ENCODE measurements around the gene FAT1.

FAT1 gene

DNA sequence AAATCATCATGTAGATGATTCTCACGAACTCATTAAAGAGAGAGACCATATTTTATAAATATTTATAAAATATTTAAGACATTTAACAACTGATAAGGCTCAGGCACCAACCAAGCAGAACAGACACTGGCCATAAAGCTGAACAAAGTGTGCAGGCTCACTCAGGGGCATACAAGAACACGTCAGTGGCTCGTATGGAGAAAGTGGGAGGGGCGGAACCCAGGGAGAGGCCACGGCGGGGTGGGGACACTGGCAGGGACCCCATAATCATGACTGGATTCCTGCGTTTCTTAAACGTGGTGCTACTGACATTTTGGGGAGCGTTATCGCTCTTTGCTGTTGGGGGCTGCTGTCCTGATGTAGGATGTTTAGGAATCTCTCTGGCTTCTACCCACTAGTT lies 31.3 kb upstream of the FAT1 start:
- no peak for DNase-seq

DNA sequence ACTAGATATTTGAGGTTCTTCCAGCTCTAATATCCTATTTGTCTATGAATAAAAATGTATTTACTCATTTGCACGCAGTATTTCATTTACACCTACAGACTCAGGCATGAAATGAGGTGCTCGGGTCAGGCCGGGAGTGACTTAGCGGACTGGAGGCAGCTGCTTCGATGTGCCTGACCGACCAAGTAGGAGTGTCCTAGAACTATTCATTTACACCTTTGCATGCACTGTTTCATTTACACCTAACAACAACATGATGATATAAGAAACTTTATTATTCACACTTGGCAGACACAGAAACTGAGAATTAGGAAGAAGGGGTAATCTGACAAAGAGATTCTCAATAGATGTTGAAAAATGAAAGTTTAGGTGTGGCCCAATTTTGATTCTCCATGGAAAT lies 28.7 kb upstream of the FAT1 start:
- no peak for DNase-seq

DNA sequence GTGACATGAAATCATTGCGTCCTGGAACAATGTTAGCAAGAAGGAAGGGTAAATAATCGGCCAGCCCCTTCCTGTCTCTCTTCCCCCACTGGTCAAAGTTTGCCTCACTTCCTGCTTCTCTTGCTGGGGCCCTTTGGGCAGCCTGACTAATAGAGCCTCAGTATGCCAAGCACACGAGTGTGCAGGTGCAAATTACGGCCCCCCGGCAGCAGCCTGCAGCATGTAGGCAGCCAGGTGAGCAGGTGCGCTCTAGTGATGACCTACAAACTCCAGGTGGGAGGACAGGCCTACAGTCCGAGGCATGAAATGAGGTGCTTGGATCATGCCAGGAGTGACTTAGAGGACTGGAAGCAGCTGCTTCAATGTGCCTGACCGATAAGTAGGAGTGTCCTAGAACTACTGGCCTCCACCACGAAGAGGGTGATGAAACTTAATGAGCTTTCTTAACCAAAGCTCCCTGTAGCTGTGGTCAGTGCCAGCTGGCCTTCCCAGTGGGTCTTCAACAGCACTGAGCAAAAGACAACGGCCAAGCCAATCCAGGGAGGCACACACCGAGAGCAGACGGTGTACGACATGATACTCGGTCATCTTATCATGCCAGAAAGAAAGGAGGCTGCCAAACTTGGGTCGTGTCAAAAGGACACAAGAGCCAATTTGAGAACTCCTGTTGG lies 26.1 kb upstream of the FAT1 start:
- no peak for DNase-seq

DNA sequence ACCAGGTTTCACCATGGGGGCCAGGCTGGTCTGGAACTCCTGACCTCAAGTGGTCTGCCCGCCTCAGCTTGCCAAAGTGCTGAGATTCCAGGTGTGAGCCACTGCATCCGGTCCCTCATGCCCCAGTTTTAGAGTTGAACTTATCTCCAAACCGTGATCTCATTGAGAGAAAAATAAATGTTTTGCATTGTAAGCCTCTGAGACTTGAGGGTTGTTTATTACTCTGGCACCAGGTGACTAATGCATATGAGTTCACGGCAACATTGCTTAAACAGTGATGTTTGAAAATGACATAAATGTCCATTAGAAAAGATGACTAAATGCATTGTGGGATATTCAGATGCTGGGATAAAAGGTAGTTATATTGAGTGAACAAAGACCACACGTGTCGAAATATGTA lies 22.9 kb upstream of the FAT1 start:
- no peak for DNase-seq

DNA sequence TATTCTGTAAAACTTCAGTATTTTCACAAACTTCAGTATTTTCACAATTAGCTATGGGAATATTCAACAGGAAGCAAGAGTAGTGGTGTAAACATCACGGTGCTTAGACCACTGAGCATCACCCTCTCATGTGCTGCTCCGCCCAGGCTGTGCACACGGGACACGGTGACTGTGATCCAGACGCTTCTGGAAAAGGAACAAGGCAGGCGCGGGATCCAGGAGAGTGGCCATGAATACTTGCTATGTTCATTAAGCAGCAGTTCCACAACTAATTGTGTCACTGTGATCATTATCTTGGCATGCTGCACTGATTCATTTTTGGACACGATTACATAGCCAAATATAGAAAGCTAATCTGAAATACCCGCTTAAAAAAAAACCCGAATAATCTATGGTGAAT lies 19.6 kb upstream of the FAT1 start:
- no peak for DNase-seq

DNA sequence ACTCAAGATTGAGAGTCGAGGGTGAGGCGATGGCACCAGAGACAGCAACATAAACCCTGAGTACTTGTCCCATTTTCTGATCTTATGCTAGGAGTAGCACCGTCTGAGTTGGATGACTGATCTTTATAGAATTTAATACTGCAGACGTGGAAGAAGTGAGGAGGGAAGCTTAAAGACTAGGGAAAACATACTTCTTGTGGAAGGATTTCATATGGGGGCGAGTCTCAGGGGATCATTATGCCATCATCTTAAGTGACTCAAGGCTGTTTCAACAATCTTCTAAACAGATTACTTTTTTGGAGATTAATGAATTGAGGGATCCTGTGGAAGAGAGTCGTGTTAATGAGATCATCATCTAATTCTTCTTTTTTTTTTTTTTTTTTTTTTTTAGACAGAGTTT lies 17.2 kb upstream of the FAT1 start:
- no peak for DNase-seq

DNA sequence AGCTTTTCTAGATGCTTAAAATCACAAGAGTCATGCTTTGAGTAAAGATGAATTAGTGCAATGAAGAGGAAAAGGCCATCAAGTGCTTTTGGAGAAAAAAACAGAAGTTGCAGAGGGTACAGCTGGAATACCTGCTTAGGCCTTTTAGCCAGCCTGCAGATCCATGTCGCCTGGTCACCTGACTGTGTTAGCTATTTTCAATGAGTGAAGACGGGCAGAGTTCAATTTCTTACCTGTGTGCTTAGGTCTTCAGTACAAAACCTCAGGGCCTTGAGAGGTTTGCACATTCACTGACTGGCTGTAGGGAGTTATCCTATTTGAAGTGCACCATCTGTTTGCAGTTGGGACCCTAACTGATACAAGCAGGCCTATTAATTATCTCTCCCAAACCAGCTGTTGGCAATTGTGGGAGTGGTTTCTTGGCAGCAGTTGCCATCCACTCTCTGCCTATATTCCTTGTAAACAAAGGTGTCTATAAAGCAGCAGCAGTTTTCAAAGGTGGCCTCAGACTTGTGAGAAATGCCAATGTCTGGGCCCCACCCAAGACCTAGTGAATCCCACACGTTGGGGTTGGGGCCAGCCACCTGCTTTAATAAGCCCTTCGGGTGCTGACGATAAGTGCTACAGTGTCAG lies 16.3 kb upstream of the FAT1 start:
- no peak for DNase-seq

DNA sequence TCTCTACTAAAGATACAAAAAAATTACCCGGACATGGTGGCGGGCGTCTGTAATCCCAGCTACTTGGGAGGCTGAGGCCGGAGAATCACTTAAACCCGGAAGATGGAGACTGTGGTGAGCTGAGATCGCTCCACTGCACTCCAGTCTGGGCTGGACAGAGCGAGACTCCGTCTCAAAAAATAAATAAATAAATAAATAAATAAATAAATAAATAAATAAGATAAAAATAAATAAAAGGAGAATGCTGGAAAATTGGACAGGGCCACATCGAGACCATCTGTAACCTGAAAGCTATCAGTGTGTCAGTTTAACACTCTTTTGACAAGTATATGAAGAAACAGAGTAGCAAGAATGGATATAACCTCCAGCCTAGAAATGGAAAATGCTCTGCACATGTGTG lies 15.7 kb upstream of the FAT1 start:
- no peak for DNase-seq

DNA sequence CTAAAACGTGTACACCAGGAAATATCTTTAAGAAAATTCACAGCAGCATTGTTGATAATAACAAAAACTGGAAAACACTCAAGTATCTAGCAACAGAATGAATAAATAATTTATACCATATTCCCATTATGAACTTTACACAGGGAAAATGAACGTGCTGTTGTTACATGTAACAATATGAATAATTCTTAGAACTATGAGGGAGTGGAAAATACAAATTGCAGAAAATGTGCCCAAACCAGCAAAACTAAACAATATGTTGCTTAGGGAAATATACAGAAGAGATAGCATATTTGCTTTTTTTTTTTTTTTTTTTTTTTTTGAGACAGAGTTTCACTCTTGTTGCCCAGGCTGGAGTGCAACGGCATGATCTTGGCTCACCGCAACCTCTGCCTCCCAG lies 14.8 kb upstream of the FAT1 start:
- DNase-seq: no peak

DNA sequence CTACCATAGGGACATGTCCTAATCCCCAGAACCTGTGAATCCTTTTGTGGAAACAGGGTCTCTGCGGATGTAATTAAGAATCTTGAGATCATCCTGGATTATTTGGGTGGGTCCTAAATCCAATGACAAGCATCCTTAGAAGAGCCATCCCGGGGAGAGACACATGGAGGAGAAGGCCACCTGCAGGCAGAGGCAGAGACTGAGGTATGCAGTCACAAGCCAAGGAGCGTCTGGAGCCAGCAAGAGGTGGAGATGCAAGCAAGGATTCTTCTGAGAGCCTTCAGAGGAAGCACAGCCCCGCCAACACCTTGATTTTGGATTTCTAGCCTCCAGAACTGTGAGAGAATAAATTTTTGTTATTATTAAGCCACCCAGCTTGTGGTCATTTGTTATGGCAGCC lies 13.8 kb upstream of the FAT1 start:
- no peak for DNase-seq

DNA sequence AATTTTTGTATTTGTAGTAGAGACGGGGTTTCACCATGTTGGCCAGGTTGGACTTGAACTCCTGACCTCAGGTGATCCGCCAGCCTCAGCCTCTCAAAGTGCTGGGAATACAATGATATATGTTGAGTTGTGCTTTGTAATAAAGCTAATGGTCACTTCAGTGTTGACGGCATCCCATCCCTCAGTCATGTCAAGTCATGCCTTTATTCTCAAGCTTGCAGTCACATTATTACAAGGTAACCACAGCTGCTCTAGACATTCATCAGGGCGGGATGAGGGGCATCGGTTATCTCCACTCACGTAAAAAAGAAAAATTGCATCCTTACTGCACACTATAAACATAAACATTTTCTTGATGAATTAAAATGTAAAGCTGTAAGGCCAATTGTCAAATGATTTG lies 12.8 kb upstream of the FAT1 start:
- no peak for DNase-seq

DNA sequence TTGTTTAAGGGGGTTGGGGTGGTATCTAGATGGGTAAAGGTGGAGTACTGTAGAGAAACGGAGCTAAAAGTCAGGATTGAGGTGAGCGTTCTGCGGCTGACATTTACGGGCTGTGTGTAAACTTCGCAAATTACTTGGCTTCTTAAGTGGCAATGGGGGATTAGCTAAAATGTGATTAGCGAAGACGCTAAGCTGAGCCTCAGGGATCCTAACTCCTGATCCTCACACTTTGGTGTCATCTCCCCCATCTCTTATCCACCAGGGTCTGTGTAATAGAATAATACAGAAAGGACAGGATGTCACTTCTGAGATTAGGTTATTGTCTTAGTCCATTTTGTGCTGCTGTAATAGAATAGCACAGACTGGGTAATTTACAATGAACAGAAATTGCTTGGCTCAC lies 10.6 kb upstream of the FAT1 start:
- no peak for DNase-seq

DNA sequence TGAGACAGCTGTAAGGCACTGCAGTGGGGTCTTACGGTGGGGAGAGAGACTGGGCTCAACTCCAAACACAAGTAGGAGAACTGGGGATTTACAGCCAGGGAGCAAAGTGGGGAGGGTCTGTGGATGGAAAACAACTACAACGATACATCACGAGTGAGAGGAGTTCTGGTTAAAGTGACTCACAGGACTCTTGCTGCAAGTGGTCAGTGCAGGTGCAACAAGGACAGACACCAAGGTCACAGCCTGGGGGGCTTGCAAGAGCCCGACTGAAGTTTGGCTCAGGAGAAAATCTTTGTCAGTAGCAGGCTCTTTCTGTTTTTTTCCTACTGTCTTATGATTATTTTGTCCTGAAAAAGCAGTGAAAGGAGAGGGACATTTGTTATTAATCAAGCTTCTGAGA lies 10.1 kb upstream of the FAT1 start:
- no peak for DNase-seq

DNA sequence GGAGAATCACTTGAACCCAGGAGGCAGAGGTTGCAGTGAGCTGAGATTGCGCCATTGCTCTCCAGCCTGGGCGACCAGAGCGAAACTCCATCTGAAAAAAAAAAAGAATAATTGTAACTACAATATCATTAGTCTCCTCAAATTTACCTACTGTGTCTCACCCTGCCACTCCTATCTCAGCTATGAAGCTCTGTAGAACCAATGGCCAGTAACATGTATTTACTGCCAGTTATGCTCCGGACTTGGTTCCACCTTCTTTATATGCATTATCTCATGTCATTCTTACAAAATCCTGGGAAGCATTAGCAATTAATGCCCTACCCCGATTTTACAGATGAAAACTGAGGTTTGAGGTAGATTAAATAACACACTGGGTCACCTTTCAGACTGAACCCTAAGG lies 7.0 kb upstream of the FAT1 start:
- no peak for DNase-seq

DNA sequence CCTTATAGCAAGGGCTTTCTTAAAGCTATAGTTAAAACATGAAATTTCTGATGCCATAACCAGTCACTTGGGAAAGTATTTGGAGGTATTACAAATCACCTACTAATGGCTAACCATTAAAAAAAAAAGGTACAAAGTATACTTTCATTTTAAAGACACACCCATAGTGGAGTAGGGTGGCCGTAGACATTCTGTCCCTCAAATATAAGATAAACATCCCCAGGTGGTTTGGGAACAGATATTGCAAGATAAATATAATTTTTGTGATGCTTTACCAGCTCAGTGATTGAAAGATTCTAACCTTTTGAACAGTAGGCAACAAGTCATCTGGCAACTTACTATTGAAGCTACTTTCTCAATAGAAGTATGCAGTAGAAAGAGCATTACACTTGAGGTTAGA lies 6.2 kb upstream of the FAT1 start:
- DNase-seq: no peak

DNA sequence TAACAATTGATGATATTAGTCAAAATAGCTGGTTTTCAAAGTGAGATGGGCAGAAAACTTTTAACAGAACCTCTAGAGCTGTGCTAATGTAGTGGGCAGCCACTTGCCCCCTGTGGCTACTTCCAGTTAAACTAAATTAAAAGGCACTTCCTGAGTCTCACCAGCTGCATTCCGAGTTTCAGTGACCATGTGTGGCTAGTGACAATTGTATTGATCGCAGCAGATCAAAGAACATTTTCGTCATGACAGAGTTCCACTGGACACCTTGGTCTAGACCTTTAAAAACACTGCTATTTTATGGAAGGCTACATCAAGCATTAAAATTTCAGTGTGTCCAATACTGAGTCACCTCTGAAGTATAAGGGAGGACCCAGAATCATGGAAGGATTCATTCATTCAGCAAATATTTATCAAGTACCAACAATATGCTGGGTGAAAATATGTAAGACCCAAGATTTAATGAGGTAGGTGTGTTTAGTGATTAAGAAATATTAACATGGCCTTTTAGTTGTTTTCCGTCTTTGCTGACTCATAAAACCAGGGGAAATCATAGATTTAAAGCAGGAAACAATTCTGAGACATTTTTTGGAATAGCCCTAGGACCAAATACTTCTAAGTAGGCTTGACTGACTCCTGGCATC lies 5.1 kb upstream of the FAT1 start:
- DNase-seq: no peak

DNA sequence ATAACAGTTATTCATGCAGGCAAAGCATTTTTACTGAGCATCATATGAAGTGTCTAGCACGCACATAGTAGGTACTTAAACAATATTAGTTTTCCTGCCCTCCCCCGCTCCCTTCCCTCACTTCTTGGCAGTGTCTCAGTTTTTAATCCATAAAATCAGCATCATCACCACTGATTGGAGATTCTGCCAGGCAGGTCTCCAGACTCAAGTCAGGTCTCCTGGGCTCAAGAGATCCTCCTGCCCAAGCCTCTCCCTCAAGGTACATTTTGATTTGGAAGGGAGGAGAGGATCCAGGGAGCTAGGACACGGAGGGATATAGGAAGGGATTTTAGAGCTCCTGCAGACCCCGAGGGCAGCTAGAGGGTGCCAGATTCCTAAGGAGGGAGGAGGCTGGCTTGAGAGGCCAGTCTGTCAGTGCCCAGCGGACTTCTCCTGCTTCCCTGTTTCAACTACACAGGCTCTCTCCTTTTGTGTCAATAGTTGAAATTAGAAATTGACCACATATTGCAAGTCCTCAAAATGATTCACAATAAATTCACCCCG lies 4.4 kb upstream of the FAT1 start:
- DNase-seq: no peak

DNA sequence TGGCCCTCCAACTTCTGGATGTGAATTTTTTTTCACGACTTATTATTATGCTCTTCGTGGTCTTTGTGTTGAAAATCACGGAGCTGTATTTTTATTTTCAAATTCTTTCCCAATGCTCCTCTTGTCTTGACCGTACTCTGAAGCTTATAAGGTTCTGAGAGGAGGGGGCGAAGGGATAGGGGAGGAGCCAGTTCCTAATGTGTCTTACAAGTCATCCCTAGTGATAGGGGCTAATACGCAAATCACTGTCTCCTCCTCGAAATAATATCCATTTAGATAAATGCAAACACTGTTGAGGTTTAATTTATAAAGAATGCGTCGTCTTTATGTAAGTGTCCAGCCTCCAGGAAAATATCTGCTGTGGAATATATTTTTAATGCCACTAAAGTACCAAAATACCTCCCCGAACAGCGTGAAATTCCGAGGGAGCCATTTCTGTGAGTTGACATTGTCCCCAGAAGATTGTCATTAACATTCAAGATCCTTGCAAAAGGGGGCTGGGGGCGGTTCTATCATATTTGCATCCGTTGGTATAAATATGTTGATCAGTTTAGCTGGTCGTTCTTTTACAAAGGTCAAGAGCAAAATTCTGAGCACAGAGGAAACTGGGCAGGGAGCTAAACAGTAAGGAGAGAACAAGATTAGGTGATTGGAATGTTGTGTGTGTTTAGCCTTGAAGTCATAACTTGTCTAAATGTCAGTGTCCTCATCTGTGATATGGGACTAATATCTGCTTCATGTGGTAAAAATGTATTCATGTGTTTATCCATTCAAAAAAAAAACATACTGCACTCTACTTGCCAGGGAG lies 3.7 kb upstream of the FAT1 start:
- no peak for DNase-seq

DNA sequence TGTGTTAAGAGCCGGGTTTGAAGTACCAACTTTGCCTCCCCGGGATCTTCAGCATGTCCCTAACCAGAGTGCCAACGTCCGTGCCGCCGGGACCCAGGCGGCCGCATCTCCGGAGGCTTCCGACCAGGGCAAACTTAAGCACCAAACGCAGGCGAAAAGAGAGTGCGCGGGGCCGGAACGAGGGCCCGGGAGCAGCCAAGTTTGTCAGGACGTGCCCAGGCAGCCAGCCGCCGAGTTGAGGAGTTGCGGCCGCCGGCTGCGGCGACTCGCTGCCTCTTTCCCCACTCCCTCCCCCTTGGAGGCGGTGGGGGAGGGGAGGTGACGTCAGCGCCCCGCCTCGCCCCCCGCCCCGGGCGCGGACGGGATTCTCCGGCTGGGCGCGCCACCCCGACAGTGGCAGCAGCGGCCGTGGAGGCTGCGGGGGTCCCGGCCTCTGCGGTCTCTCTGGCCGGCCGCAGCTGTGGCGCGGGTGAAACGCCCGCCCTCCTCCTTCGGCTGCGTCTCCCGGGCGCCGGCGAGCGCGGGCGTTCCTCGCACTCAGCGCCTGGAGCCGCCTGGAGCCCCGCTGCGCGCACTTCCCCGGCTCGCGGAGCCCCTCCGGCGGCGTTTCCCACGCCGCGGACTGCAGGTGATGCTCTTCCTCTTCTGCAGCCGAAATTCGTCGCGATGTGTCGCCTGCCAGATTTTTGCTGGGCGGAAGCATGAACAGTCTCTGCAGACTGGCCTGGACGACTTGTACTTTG lies 2.9 kb upstream of the FAT1 start:
- no peak for DNase-seq

DNA sequence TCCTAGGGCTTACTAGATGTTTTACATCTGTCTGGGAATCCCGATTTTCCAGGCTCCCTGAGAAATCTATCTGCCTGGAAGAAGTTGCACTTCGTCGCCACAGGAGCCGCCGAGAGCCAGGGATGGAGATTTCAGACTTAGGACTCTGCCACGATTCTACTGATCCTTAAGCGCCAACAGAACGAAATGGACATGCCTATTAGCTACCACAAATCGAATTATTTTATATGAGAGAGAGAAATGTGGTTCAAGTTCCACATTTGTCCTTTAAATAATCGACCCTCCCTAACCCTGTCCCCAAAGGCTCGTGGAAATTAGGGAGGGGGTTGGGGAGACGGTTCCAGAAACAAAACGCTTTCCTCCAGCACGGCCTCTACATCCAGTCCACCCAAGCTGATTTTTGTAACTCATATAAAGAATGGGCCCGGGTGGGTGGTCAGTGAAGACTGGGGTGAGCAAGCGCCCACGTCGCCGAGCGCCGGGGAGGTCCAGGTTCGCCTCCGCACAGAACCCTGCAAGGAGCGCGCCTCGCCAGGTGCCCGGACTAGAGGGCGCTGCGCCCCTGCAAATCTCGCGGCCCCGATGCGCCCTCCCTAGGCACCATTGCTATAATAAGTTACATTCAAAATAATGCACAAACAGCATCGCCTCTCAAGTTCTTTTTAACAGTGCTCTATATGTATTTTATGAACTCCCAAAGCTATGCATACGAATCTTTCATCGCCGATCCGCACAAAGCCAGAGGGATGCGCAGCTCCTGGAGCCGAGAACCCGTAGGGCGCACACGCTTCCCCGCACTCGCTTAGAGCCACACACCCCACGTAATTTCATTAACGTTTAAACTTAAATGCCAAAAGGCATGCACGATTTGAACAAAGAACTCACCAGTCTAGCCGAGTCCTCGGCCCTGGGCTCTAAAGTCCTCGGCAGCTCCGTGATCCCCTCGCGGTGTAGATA lies 2.1 kb upstream of the FAT1 start:
- no peak for DNase-seq

DNA sequence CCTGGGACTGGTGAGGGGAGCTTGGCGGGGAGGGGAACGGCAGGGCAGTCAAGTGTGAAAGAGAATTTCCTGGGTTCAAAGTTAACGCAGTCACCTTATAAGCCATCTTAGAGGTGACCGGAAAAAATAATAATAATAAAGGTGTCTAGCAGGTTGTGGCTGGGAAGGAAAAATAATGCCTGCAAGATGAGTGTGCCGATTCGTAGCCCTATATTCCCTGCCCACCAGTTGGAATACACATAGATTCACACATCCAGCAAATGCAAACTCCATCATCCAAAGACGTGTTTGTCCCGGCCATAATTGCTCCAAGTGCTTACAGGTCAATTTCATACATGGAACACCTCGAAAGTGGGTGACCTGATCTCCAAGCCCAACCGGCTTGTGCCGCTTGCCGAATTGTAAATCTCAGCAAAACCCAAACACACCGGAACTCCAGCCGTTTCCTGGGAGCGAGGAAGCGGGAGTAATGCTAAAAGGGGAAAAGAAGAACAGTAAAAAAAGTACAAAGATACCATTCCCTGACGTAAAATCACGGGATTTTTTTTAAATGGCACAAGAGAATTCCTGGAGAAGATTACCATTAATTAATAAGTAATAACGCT lies 1.3 kb upstream of the FAT1 start:
- DNase-seq: no peak

All from NK-92 treated with Interleukin-12 subunit alpha and Interleukin-12 subunit beta, amount 100 ng/mL, for 24 hours (cell line).